ENCODE measurements around the gene CDC42EP1. TPM values are rescaled to one million over a fixed set of nuclear protein-coding genes. Genes with fewer than 3 reads are reported as not detected.
"Not testable (repeated sequence)": the region's sequence is repeated elsewhere in the genome, so short reads cannot be mapped to it uniquely, and the experiment has no call there.

The CDC42EP1 gene
- total and polyA plus RNA-seq, 2 donors (not counting 1 experiment from before 2014, with no cell fraction given): 0.22 TPM; not detected in 1

GRCh38 chr22:37526376-37526775 is 33.9 kb upstream of the CDC42EP1 start:
- CTCF ChIA-PET: no interaction called here

GRCh38 chr22:37527081-37527752 is 33.1 kb upstream of the CDC42EP1 start:
- H3K27me3 ChIP-seq (replicated peaks in 1 of 4; ENCODE audit: control extremely low read depth in 1 of 4, control insufficient read depth in 3 of 4, insufficient read depth in 4 of 4, low read length in 3 of 4): peaks cover 0 to 11% (median 1%) of the 10 kb centered on the region in 4 experiments
- H3K4me1 Mint-ChIP-seq; H3K4me3 Mint-ChIP-seq; POLR2A ChIA-PET; intact Hi-C loops (cut with micrococcal nuclease); H3K9me3 Mint-ChIP-seq (ENCODE audit: insufficient read depth); DNase-seq; H2AFZ ChIP-seq (ENCODE audit: insufficient read depth, low read depth, low read length, poor library complexity, severe bottlenecking); H3K27ac Mint-ChIP-seq; H3K36me3 ChIP-seq (replicated peaks in 1 of 2; ENCODE audit: control extremely low read depth in 1 of 2, control insufficient read depth in 1 of 2, extremely low read depth in 1 of 2, insufficient read depth in 2 of 2, low read length in 1 of 2); H4K20me1 ChIP-seq (ENCODE audit: control insufficient read depth, insufficient read depth, low read length, poor library complexity, severe bottlenecking); H3K79me2 ChIP-seq (ENCODE audit: control insufficient read depth, insufficient read depth, low read length); H3K4me1 ChIP-seq (ENCODE audit: control insufficient read depth in 2 of 2, insufficient read depth in 2 of 2, low read length in 2 of 2); ATAC-seq (ENCODE audit: low read depth); H3K9ac ChIP-seq (ENCODE audit: low read length); H3K4me2 ChIP-seq (replicated peaks; ENCODE audit: low read depth, low read length, poor library complexity, severe bottlenecking); H3K27ac ChIP-seq (ENCODE audit: low read length in 2 of 2); H3K9me3 ChIP-seq (ENCODE audit: control extremely low read depth in 1 of 3, control insufficient read depth in 2 of 3, insufficient read depth in 1 of 3, low read length in 2 of 3); H3K4me3 ChIP-seq (ENCODE audit: control extremely low read depth in 1 of 5, extremely low read depth in 1 of 5, insufficient read depth in 1 of 5, low read depth in 2 of 5, low read length in 4 of 5): not testable (repeated sequence)
- WGBS (ENCODE audit: insufficient coverage): 100% methylated on average over 3 of the region's 9 CpGs
- CTCF ChIA-PET: interaction anchor here (0.6 kb wide), 1 partner anchor 121 kb away, joined by 4 read pairs; no protein-coding TSS in a partner anchor
- peaks cover 35% of the 10 kb centered on the region for H3K27me3 Mint-ChIP-seq

More at GRCh38 chr22:37526376-37526775, 33.9 kb upstream of the CDC42EP1 start:
- Histone ChIP-seq H3K79me2 (ENCODE audit: control insufficient read depth, insufficient read depth, low read length) (no peaks in the 10 kb centered on the region), H2AFZ (ENCODE audit: insufficient read depth, low read depth, low read length, poor library complexity, severe bottlenecking) (no peak overlapping the region), H3K4me2 (replicated peaks; ENCODE audit: low read depth, low read length, poor library complexity, severe bottlenecking) (no peak overlapping the region), H3K36me3 (replicated peaks in 1 of 2; ENCODE audit: control extremely low read depth in 1 of 2, control insufficient read depth in 1 of 2, extremely low read depth in 1 of 2, insufficient read depth in 2 of 2, low read length in 1 of 2) (no peaks in the 10 kb centered on the region), H4K20me1 (ENCODE audit: control insufficient read depth, insufficient read depth, low read length, poor library complexity, severe bottlenecking) (no peaks in the 10 kb centered on the region), H3K9me3 (ENCODE audit: control extremely low read depth in 1 of 3, control insufficient read depth in 2 of 3, insufficient read depth in 1 of 3, low read length in 2 of 3) (no peaks in the 10 kb centered on the region), H3K9ac (ENCODE audit: low read length) (no peak overlapping the region), H3K27me3 (replicated peaks in 1 of 4; ENCODE audit: control extremely low read depth in 1 of 4, control insufficient read depth in 3 of 4, insufficient read depth in 4 of 4, low read length in 3 of 4) (peaks cover 0 to 17% (median 1%) of the 10 kb centered on the region in 4 experiments), H3K4me1 (ENCODE audit: control insufficient read depth in 2 of 2, insufficient read depth in 2 of 2, low read length in 2 of 2) (no peaks in the 10 kb centered on the region), H3K4me3 (ENCODE audit: control extremely low read depth in 1 of 5, extremely low read depth in 1 of 5, insufficient read depth in 1 of 5, low read depth in 2 of 5, low read length in 4 of 5) (no peak overlapping the region), H3K27ac (ENCODE audit: low read length in 2 of 2) (no peak overlapping the region)
- intact Hi-C loops (cut with micrococcal nuclease): no loop called here
- 88% methylated on average over 12 of the region's 12 CpGs for WGBS (ENCODE audit: insufficient coverage)
- TF ChIP-seq EZH2 (IDR thresholded peaks at IDR 0.05; ENCODE audit: borderline replicate concordance, insufficient read depth, low read depth, low read length, poor library complexity, severe bottlenecking) (no peak), CTCF (IDR thresholded peaks at IDR 0.05) (no peak)
- H3K4me1 Mint-ChIP-seq: no peaks in the 10 kb centered on the region
- ATAC-seq (ENCODE audit: low read depth) (no peak), DNase-seq (no peak)
- no peak overlapping the region for H3K4me3 Mint-ChIP-seq
- H3K27me3 Mint-ChIP-seq: peaks cover 42% of the 10 kb centered on the region
- no peaks in the 10 kb centered on the region for H3K9me3 Mint-ChIP-seq (ENCODE audit: insufficient read depth)
- POLR2A ChIA-PET: no interaction called here
- no peak overlapping the region for H3K27ac Mint-ChIP-seq

GRCh38 chr22:37527952-37528351 is 32.3 kb upstream of the CDC42EP1 start:
- H3K4me2 ChIP-seq (replicated peaks; ENCODE audit: low read depth, low read length, poor library complexity, severe bottlenecking); POLR2A ChIA-PET; H3K79me2 ChIP-seq (ENCODE audit: control insufficient read depth, insufficient read depth, low read length); H3K4me3 Mint-ChIP-seq; H3K9me3 ChIP-seq (ENCODE audit: control extremely low read depth in 1 of 3, control insufficient read depth in 2 of 3, insufficient read depth in 1 of 3, low read length in 2 of 3); DNase-seq; CTCF ChIA-PET; intact Hi-C loops (cut with micrococcal nuclease); H3K9me3 Mint-ChIP-seq (ENCODE audit: insufficient read depth); H2AFZ ChIP-seq (ENCODE audit: insufficient read depth, low read depth, low read length, poor library complexity, severe bottlenecking); H3K4me1 ChIP-seq (ENCODE audit: control insufficient read depth in 2 of 2, insufficient read depth in 2 of 2, low read length in 2 of 2); H3K27ac Mint-ChIP-seq; H3K9ac ChIP-seq (ENCODE audit: low read length); H3K36me3 ChIP-seq (replicated peaks in 1 of 2; ENCODE audit: control extremely low read depth in 1 of 2, control insufficient read depth in 1 of 2, extremely low read depth in 1 of 2, insufficient read depth in 2 of 2, low read length in 1 of 2); H3K27ac ChIP-seq (ENCODE audit: low read length in 2 of 2); H3K27me3 ChIP-seq (replicated peaks in 1 of 4; ENCODE audit: control extremely low read depth in 1 of 4, control insufficient read depth in 3 of 4, insufficient read depth in 4 of 4, low read length in 3 of 4); H3K4me3 ChIP-seq (ENCODE audit: control extremely low read depth in 1 of 5, extremely low read depth in 1 of 5, insufficient read depth in 1 of 5, low read depth in 2 of 5, low read length in 4 of 5); H4K20me1 ChIP-seq (ENCODE audit: control insufficient read depth, insufficient read depth, low read length, poor library complexity, severe bottlenecking); ATAC-seq (ENCODE audit: low read depth); H3K4me1 Mint-ChIP-seq: not testable (repeated sequence)
- WGBS (ENCODE audit: insufficient coverage): 100% methylated on average over 2 of the region's 9 CpGs
- H3K27me3 Mint-ChIP-seq: peaks cover 27% of the 10 kb centered on the region
